ENCODE results near the gene LRRC7.

GRCh38 chr1:69650779-69651178 is 83.1 kb downstream of the LRRC7 start:
- TF ChIP-seq POLR2A (IDR thresholded peaks at IDR 0.05; ENCODE audit: low read length) (no peak), GATA1 (IDR thresholded peaks at IDR 0.05; ENCODE audit: low read depth, low read length) (no peak)

Data from erythroblast (primary cell).